Measurements from ENCODE around the gene PRKCA.
"Not testable (repeated sequence)": the region's sequence is repeated elsewhere in the genome, so short reads cannot be mapped to it uniquely, and the experiment has no call there.

The PRKCA gene

DNA sequence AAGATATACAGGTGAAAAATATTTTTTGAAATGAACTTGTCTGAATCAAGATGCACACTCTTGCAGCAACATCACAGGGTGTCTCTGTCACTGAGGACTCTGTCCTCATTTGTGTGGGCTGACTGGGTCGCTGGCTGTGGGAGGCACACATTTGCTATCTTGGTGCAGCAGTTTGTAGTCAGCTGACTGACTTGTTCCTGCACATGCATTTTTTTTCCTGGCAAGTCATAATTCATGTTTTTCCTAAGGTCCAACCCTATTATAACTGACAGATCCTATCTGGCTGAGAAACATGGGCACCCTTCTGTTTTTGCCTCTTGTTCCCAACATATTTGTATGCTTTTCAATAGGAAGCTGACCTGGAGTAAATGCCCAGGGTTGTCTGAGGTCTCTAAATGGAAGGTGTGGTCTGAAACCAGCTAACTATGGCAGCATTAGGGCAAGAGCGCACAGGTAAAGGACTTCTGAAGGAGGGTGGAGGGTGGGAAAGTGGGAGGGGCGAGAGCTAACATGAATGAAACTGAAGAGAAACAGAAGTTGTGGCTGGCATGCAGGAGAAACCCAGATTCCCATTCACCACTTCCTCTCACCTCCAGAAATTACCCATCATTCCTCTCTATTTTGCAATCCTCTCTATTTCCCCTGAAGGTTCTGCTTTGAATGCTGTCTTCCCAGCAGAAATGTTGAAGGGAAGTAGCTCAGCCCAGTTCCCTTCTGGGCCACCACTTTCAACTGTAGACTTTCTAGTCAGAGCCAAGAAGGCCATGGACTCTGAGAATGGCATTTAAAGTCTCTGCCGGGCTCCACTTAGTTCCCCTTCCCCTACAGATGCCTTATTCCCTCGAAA is 166.1 kb downstream of the PRKCA start:
- peaks cover 9% of the 10 kb centered on the region for H3K4me1 ChIP-seq
- no peak for DNase-seq (ENCODE audit: low spot score in 2 of 2)

DNA sequence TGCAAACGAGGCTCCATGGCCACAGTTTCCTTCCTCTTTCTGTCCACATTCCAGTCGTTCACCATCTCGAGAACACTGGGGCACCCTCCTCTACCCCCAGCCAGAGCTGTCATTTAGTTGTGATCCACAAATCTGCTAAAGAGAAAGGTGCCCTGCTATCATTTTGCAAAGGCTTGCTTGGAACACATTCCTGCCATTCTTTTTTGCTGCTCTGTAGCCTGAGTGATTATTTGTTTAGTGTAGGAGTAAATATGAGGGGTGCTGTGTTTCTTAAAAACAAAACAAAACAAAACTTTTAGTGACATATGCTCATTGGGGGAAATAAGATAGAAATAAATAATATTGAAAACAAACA is 166.7 kb downstream of the PRKCA start:
- DNase-seq (ENCODE audit: low spot score in 2 of 2) = no peak
- H3K4me1 ChIP-seq = peaks cover 12% of the 10 kb centered on the region
- in situ Hi-C loops (cut with MboI; ENCODE audit: low sequenced_read_pairs) = no loop called here
- H3K27me3 ChIP-seq (ENCODE audit: low read depth) = no peaks in the 10 kb centered on the region
- H3K4me3 ChIP-seq = no peak overlapping the region
- H3K9me3 ChIP-seq = no peaks in the 10 kb centered on the region
- H3K36me3 ChIP-seq (replicated peaks) = no peaks in the 10 kb centered on the region

More for the DNA sequence above, 166.1 kb downstream of the PRKCA start:
- H3K27me3 ChIP-seq (ENCODE audit: low read depth) = no peaks in the 10 kb centered on the region
- H3K4me3 ChIP-seq = no peak overlapping the region
- no peaks in the 10 kb centered on the region for H3K36me3 ChIP-seq (replicated peaks)
- no peaks in the 10 kb centered on the region for H3K9me3 ChIP-seq
- in situ Hi-C loops (cut with MboI; ENCODE audit: low sequenced_read_pairs) = no loop called here

DNA sequence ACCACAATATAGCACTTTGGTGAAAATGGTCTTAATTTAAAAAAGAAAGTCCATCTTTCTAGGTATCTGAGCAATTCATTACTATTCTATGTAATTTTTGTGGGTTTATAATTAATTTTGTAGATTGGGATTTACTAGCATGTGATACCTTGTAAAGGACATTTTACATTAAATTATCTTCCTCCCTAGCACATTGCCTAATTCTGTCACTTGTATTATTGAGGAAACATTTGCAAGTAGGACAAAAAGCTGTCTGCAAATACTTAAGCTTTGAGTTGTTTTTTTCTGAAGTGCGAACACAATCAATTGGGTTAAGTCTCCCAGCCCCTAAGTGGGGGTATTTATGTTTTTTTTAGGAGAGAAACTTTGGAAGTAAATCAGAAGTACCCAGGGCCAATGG is 167.0 kb downstream of the PRKCA start:
- no peak for DNase-seq (ENCODE audit: low spot score in 2 of 2)
- Histone ChIP-seq H3K36me3 (replicated peaks) (no peaks in the 10 kb centered on the region), H3K9me3 (no peaks in the 10 kb centered on the region), H3K4me3 (no peak overlapping the region), H3K27me3 (ENCODE audit: low read depth) (no peaks in the 10 kb centered on the region), H3K4me1 (peaks cover 15% of the 10 kb centered on the region)
- in situ Hi-C loops (cut with MboI; ENCODE audit: low sequenced_read_pairs) = no loop called here

DNA sequence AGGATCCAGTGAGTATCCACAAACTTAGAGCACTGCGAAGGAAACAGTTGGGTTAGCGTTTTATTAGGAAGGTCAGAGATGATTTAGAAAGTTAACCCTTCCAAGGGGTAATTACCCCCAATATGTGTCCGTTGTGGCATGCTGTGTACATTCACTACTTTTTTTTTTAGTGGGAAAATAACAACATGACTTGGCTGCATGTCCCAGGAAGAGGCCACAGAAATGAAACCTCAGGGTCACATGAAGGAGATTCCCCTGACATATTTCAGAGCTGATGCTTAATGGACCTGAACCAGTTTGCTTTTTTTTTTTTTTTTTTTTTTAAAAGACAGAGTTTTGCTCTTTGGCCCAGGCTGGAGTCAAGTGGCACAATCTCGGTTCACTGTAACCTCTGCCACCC is 167.5 kb downstream of the PRKCA start:
- Histone ChIP-seq H3K9me3 (no peaks in the 10 kb centered on the region), H3K4me1 (peaks cover 14% of the 10 kb centered on the region), H3K4me3 (no peak overlapping the region), H3K27me3 (ENCODE audit: low read depth) (no peaks in the 10 kb centered on the region), H3K36me3 (replicated peaks) (no peaks in the 10 kb centered on the region)
- in situ Hi-C loops (cut with MboI; ENCODE audit: low sequenced_read_pairs) = no loop called here
- no peak for DNase-seq (ENCODE audit: low spot score in 2 of 2)

DNA sequence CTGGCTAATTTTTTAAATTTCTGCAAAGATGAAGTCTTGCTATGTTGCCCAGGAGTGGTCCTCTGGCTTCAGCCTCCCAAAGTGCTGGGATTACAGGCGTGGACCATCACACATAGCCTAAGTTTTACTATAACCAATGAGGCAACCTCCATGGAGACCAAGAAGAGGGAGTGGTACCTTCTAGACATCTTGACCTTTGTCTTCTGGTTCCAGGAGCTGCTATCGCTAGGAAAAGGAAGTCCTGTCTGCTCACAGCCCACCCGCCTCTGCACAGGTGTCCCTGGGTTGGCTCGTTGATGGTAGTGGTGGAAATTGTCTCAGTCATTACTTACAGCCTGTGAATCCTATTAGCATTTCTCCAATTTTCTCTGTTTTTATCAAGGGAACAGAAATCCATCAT is 169.7 kb downstream of the PRKCA start:
- peaks cover 10% of the 10 kb centered on the region for H3K4me1 ChIP-seq
- no peaks in the 10 kb centered on the region for H3K9me3 ChIP-seq
- no peak for DNase-seq (ENCODE audit: low spot score in 2 of 2)
- no peaks in the 10 kb centered on the region for H3K27me3 ChIP-seq (ENCODE audit: low read depth)
- H3K4me3 ChIP-seq = no peak overlapping the region
- in situ Hi-C loops (cut with MboI; ENCODE audit: low sequenced_read_pairs) = no loop called here
- H3K36me3 ChIP-seq (replicated peaks) = no peaks in the 10 kb centered on the region

DNA sequence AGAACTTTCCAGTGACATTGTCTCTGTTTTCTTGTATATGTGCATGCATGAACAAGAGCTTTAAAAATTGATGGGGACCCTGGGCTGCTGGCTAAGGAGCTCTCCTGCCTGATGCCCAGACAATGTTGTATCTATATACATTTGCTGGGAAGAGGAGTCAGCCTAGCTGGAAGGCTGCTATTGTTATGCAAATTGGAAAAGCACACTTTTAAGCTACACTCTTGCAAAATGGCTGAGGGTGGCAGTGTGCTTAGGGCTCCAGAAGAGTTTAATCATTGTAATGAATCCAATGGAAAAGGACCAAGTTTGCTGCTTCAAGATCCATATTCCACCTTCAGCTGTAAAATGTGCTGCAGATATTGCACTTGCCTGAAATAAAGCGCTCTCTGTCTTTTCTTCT is 171.8 kb downstream of the PRKCA start:
- no peak overlapping the region for H3K4me3 ChIP-seq
- no peaks in the 10 kb centered on the region for H3K9me3 ChIP-seq
- H3K36me3 ChIP-seq (replicated peaks) = no peaks in the 10 kb centered on the region
- in situ Hi-C loops (cut with MboI; ENCODE audit: low sequenced_read_pairs) = no loop called here
- H3K4me1 ChIP-seq = peaks cover 10% of the 10 kb centered on the region
- no peaks in the 10 kb centered on the region for H3K27me3 ChIP-seq (ENCODE audit: low read depth)
- peak; percentile 43 to 79 for DNase-seq (ENCODE audit: low spot score in 2 of 2)

DNA sequence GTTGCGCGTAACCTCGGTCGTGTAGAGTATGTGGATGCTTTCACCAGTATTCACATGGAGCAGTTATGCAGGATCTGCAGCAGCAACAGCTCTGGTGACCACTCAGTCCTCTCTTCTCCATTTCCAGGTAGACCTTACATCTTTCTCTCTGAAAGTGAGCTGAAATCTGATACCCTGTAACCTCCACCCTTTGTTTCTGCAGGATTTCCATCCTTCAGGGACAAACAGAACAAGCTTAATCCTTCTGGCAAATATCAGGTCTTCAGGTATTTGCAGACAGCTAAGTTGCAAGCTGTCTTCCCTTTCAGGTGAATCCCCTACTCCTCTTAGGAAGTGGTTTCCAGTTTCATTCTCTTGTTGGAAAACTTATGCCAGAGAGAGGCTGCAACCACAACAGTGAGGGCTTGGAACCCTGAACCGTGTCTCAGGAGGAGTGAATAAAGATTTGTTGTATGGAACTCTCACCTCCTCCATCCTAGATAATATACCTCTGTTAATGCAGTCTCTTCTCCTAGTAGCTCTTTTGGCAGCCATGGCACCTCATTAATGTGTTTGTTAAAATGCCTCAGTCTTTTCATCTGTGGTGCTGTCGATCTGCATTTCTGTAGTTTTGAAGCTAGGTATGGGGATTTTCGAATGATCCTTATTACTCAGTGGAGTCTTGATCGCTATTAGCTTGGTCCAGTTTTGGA is 172.5 kb downstream of the PRKCA start:
- H3K27me3 ChIP-seq (ENCODE audit: low read depth) = no peaks in the 10 kb centered on the region
- H3K4me3 ChIP-seq = no peak overlapping the region
- in situ Hi-C loops (cut with MboI; ENCODE audit: low sequenced_read_pairs) = no loop called here
- peaks cover 13% of the 10 kb centered on the region for H3K4me1 ChIP-seq
- H3K9me3 ChIP-seq = no peaks in the 10 kb centered on the region
- H3K36me3 ChIP-seq (replicated peaks) = no peaks in the 10 kb centered on the region
- DNase-seq (ENCODE audit: low spot score in 2 of 2) = no peak

DNA sequence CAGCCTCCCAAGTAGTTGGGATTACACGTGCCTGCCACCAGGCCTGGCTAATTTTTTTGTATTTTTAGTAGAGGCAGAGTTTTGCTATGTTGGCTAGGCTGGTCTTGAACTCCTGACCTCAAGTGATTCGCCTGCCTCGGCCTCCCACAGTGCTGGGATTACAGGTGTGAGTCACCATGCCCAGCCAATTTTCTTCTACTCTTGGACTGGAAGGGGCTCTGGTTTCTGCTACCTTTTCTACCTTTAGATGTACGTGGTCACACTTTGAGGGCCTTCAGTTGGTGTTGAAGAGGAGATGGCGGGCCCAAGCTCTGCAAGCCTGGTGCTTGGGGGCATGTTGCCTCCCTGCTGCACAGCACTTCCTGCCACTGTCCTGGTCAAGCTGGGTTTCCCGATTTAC is 173.6 kb downstream of the PRKCA start:
- Histone ChIP-seq H3K4me3 (no peak overlapping the region), H3K4me1 (peaks cover 19% of the 10 kb centered on the region), H3K36me3 (replicated peaks) (no peaks in the 10 kb centered on the region), H3K9me3 (no peaks in the 10 kb centered on the region), H3K27me3 (ENCODE audit: low read depth) (no peaks in the 10 kb centered on the region)
- DNase-seq (ENCODE audit: low spot score in 2 of 2) = no peak
- in situ Hi-C loops (cut with MboI; ENCODE audit: low sequenced_read_pairs) = no loop called here

DNA sequence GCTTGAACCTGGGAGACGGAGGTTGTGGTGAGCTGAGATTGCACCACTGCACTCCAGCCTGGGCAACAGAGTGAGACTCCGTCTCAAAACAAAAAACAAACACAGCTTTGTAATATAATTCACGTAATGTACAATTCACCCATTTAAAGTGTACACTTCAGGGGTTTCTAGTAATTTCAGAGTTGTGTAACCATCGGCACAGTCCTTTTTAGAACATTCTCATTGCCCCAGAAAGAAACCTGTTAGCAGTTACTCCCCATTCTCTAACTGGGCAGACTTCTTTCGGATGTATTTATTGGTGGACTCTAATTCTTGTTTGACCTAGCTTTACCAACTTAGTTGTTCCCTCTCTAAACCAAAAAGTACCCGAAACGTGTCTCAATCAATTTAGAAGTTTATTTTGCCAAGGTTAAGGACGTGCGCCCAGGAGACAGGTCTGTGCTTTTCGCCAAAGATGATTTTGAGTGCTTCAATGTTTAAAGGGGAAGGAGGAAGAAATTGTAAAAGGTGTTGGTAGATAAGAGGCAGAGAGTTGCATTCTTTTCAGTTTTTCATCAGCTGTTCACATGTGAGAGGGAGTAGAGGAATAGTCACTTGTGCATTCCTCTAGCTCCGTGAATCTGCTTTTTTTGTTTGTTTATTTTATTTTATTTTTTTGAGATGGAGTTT is 175.3 kb downstream of the PRKCA start:
- DNase-seq (ENCODE audit: low spot score in 2 of 2) = no peak
- in situ Hi-C loops (cut with MboI; ENCODE audit: low sequenced_read_pairs) = no loop called here
- H3K4me1 ChIP-seq = peaks cover 19% of the 10 kb centered on the region

DNA sequence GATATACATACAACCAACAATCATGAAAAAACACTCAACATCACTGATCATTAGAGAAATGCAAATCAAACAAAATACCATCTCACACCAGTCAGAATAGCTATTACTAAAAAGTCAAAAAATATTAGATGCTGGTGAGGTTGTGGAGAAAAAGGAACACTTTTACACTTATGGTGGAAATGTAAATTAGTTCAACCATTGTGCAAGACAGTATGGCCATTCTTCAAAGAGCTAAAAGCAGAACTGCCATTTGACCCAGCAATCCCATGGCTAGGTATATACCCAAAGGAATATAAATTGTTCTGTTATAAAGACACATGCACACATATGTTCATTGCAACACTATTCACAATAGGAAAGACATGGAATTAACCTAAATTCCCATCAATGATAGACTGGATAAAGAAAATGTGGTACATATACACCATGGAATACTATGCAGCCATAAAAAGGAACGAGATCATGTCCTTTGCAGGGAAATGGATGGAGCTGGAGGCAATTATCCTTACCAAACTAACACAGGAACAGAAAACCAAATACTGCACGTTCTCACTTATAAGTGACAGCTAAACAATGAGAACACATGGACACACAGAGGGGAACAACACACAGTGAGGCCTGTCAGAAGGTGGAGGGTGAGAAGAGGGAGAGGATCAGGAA is 176.9 kb downstream of the PRKCA start:
- H3K36me3 ChIP-seq (replicated peaks); H3K9me3 ChIP-seq; H3K4me3 ChIP-seq; in situ Hi-C loops (cut with MboI; ENCODE audit: low sequenced_read_pairs); H3K27me3 ChIP-seq (ENCODE audit: low read depth); DNase-seq (ENCODE audit: low spot score in 2 of 2): not testable (repeated sequence)
- peaks cover 13% of the 10 kb centered on the region for H3K4me1 ChIP-seq

More for the DNA sequence above, 175.3 kb downstream of the PRKCA start:
- Histone ChIP-seq H3K36me3 (replicated peaks) (no peaks in the 10 kb centered on the region), H3K4me3 (no peak overlapping the region), H3K9me3 (no peaks in the 10 kb centered on the region), H3K27me3 (ENCODE audit: low read depth) (no peaks in the 10 kb centered on the region)

DNA sequence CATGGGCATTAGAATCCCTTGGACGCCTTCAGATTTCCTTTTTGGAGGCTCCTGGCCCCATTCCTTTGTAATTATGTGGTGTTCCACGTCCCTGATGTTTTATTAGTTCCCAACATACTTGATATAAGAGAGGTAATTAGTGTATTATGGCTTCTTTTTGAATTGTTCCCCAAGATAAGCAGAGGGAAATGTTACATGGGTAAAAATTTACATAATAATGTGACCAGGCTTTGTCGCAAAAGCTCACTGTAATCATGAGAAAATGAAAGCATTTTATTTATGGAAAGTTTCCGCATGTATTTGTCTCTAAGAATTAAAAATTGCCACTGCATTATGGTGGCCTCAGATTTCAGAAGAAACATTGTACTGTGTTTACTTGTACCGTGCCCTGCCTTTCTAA is 177.8 kb downstream of the PRKCA start:
- Histone ChIP-seq H3K27me3 (ENCODE audit: low read depth) (peaks cover 2% of the 10 kb centered on the region; the same call in 1 of the 2 replicates), H3K9me3 (no peaks in the 10 kb centered on the region), H3K4me1 (peaks cover 9% of the 10 kb centered on the region), H3K4me3 (no peak overlapping the region), H3K36me3 (replicated peaks) (no peaks in the 10 kb centered on the region)
- in situ Hi-C loops (cut with MboI; ENCODE audit: low sequenced_read_pairs) = no loop called here
- DNase-seq (ENCODE audit: low spot score in 2 of 2) = peak; percentile 26 to 64

DNA sequence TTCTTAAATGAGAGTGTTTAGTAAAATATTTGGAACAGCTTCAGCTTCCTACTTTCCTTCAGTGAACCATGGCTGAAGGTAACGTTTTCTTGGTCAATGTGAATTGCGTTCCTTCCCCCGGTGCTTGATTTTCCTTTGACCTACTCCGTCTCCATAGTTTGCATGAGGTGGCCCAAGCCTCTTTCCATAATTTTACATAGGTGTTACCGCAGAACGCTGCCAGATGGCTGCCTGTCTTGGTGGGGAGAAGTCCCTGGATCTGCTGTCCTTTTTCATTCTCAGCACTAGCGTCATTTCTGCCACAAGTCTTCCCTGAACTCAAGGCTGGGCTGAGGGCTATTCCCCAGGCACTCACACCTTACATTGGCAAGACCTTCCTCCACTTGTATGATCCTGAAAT is 178.4 kb downstream of the PRKCA start:
- no peak overlapping the region for H3K4me3 ChIP-seq
- no peak for DNase-seq (ENCODE audit: low spot score in 2 of 2)
- in situ Hi-C loops (cut with MboI; ENCODE audit: low sequenced_read_pairs) = no loop called here

DNA sequence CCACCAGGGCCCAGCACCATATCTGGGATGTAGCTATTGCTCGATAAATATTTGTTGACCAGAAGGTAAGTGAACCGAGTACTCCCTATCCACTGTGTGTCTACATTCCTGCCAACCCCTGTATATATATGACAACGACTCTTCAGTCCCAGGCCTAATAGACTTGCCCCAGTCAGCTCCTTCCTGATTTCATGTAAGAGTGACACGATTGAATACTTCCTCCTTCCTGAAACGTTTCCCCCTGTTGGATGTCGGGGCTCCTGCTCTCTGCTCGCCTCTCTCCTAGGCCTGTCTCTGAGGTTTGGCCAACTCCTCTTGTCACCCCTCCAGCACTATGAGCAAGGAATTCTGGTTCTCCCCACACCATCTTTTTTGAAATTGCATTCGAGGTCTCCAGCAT is 178.9 kb downstream of the PRKCA start:
- Histone ChIP-seq H3K27me3 (ENCODE audit: low read depth) (peaks cover 2% of the 10 kb centered on the region; the same call in 1 of the 2 replicates), H3K9me3 (no peaks in the 10 kb centered on the region), H3K4me1 (peaks cover 9% of the 10 kb centered on the region), H3K4me3 (no peak overlapping the region), H3K36me3 (replicated peaks) (no peaks in the 10 kb centered on the region)
- no peak for DNase-seq (ENCODE audit: low spot score in 2 of 2)
- in situ Hi-C loops (cut with MboI; ENCODE audit: low sequenced_read_pairs) = no loop called here

More for the DNA sequence above, 178.4 kb downstream of the PRKCA start:
- no peaks in the 10 kb centered on the region for H3K9me3 ChIP-seq
- peaks cover 2% of the 10 kb centered on the region; the same call in 1 of the 2 replicates for H3K27me3 ChIP-seq (ENCODE audit: low read depth)
- H3K36me3 ChIP-seq (replicated peaks) = no peaks in the 10 kb centered on the region
- peaks cover 9% of the 10 kb centered on the region for H3K4me1 ChIP-seq
